Limb (tissue), 2 donors: ENCODE measurements around the gene PRDM8.
A peak's percentile ranks its signal among the peaks of the same experiment; 100 is the strongest.
"Not testable (repeated sequence)": the region's sequence is repeated elsewhere in the genome, so short reads cannot be mapped to it uniquely, and the experiment has no call there.

Source experiments
- DNase-seq, 2 donors: peaks; one replicate each; pipeline ENCODE4 v3.0.0-alpha.2; 2016; ENCODE audit errors: extremely low spot score in 2 of 2

Gene PRDM8

DNA sequence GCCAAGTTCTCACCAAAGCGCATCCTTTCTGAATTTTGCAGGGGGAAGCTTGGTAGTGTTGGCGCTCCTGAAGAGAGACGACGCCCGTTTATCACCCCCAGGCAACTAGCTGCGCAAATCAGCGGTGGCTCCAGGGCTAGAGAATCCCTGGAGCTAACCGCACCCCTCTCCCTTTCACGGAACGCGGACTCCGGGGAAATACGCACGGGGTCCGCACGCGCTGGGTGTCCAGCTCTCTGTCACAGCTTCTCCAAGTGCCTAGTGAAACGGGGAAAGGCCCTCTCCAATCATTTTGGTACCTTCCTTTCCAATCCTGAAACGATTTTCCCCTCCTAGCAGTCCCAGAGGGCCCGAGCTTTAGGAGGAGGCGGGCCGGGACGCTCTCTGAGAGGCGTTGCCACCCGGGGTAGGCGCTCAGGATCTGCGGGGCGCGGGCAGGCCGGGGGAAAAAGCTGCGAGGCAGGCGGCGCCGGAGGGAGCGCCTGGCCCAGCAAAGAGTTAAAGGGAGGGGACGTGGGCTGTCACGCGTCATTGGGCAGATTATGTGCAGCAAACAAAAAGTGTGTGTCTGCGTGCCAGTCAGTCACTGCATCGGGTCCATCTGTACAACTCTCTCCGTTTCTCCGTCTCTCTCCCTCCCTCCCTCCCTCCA lies at the start of gene PRDM8:
Gene PRDM8 (plus strand): TSS at position 582 of the 652 bp plus-strand sequence. CDS start 2,578 bp downstream, outside the sequence.
- peak in 1 of 2 donors; percentile 67 for DNase-seq

DNA sequence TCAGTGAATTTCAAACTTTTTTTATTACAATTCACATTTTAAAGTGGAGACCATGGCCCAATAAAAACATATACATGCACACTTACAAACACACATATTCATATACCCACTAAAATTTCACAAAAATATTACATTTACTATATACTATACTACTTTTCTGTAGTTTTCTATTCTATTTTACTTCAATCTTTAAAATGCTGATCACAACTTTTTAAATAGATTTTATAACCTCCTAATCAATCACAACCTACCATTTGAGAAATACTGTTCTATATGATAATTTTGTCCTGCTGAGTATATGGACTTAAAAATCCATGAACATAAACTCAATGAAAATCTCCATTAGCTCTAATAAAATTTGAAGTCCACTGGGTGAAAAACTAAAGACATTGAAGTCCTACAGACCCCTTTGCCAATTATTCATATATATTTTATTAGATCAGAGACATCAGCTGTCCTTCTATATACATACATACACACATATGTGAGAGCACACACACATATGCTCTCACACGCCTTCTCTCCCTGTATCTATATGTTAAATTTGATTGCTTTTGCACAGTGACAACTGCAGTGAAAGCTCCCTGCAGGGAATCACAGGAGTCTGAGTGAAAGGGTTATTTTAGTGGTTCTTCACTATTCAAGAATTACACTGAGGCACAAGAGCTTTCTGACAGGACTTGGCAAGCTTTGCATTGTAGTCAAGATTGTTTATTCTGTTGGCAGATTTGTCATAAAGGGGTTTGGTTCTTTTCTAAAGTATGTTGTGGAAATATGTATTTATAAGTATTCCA lies 46.7 kb upstream of the PRDM8 start:
- no peak for DNase-seq

DNA sequence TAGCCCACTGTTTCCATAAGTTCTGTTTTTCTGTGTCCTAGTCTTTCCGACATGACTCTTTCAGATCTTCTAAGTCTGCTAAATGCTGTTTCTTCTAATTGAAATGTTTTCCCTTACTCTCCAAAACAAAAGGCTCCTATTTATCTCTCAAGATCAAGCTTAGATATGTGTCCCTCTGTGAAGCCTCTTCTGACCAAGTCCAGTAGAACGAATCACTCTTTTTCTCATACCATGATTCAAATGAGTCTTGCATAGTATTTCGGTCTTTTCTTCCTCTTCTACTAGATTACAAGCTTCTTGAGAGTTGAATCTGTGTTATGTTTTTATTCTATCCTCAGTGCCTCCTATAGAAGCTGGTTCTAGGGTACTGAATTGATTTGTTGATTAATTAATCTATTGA lies 45.3 kb upstream of the PRDM8 start:
- DNase-seq = no peak

DNA sequence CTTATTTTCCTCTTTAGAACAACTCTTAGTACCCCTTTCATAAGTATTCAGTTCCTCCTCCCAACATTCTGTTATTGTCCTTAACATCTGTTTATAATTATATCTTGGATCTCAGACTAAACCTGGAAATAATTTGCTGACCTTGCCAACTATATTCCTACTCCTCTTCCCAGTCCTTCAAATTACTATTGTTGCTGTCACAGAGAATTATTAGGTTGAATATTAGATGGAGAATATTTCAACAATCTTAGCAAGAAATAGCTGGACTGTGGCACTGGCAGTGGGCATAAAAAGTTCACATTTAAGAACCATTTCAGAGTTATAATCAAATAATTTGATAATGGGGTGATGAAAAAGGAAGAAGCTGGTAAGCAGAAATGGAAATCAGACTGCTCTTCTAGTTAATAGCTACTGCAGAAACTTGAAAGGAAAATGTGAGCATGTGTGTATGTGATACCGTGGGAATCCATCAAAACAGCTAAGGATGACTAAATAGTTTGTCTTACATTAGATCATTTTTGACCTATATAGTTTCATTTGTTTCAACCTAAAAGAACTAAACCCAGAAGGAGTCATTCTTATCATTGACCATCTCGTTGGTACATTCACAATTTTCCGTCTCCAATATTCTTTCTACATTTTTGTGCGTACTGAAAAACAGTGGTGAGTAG lies 43.3 kb upstream of the PRDM8 start:
- DNase-seq = peak in 1 of 2 donors; percentile 26

DNA sequence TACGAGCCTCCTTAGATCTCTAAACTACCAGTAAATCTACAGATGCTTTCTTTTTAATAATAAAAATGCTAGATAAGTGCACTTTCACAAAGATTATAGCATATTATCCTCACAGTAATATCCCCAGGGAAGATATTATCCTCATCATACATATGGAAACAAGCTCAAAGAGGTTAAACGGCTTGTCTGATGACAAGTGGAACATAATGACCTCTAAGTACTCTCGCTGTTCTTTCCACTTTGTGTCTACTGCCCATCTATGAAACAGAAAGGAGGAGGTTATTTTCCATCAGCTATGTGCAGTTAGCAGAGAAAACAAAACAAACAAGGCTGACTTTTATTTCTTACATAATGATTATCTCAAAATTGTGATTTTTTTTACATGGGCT lies 42.8 kb upstream of the PRDM8 start:
- DNase-seq = peak in 1 of 2 donors; percentile 33

DNA sequence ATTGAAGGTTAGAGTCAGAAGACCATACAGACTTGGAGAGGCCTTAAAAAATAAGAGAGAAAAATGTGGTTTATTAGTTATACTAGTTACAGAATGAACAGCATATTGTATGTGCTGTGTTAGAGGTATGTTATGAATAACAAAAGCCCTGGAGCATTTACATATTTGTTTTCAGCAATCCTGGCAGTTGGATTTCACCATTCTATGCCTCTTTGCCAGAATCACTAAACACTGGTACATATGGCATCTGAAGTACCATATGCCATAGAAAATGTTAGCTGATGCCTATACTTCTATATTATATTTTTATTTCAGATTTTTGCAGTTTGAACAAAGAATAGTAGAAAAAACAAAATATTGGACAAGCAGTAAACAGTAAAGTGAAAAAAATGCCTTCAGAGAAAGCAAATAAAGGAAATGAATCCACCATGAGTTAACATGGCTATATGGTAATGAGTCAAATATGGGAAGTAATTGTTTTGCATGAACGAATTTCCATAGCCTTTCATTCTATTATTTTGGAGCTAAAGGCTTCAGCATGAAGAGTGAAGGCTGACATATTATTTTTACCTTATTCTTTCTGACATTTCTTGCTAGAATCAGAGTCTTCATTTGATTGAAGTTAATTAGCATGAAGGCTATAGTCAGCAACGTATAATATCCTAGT lies 41.9 kb upstream of the PRDM8 start:
- DNase-seq = no peak

DNA sequence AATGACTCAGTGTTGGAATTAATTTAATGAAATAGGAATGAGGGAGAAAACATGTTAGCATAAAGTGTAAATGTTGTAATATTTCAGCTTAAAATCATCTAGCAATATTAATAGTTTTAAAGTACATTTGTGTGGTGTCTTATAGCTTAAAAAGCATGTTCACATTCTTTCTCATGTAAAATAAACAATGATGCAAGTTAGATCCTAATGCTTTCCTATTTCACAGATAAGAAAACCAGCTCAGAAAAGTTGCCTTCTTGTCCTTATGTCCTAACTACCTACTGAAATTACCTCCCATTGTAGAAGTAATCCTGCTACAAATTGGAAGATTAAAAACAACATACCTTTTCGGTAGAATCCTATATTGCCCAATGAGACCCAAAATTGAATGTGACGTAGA lies 40.9 kb upstream of the PRDM8 start:
- DNase-seq = no peak

DNA sequence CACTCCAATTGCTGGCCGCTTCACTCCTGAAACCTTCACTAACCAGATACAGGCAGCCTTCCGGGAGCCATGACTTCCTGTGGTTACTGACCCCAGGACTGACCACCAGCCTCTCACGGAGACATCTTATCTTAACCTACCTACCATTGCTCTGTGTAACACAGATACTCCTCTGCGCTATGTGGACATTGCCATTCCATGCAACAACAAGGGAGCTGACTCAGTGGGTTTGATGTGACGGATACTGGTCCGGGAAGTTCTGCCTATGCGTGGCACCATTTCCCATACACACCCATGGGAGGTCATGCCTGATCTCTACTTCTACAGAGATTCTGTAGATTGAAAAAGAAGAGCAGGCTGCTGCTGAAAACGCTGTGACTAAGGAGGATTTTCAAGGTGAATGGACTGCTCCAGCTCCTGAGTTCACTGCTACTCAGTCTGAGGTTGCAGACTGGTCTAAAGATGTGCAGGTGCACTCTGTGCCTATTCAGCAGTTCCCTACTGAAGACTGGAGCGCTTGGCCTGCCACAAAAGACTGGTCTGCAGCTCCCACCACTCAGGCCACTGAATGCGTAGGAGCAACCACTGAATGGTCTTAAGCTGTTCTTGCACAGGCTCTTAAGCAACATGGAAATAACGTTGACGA lies 35.8 kb upstream of the PRDM8 start:
- no peak for DNase-seq

DNA sequence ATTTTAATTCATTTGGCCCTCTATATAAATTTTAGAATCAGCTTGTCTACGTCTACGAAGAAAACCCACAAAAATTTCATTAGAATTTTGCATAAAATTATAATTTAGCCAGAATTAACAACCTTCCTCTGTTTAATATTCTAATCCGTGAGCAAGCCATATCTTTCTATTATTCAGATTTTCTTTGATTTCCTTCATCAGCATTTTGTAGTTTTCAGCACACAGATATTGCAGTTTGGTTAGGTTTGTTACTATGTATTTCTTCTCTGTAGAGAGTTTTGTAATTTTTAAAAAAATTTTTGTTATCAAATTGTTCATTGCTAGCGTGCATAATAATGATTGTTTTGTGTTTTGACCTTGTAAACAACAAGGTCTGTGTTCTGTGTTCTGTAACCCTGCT lies 34.9 kb upstream of the PRDM8 start:
- DNase-seq = no peak

DNA sequence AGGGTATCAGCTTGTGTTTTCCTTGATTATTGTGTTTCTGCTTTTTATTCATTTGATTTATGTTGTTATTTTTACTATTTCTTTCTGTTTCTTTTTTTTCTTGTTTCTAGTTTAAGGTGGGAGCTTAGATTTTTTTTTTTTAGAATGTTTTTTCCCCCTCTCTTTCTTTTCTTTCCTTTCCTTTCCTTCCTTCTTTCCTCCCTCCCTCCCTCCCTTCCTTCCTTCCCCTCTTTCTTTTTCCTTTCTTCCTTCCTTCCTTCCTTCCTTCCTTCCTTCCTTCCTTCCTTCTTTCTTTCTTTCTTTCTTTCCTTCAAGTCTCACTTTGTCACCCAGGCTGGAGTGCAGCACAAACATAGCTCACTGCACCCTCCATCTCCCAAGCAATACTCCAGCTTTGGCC lies 31.4 kb upstream of the PRDM8 start:
- DNase-seq = no peak

DNA sequence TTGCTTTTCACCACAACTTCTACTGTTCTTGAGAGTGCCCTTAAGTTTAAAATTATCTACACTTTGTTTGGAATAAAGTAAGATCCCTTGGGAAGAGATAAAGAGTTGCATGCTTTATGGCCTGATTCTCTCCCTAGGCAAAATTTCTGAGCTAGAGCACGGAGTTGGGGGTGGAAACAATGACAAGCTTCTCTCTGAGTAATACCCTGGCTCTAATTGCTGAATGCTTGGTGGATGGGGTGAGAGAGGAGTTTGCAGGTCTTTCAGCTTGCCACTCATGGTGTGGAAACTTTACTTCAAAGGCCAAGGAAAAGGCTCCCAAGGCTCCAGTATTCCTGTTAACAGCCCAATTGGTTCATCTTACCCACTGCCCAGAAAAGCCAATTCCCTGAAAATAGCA lies 26.1 kb upstream of the PRDM8 start:
- no peak for DNase-seq

DNA sequence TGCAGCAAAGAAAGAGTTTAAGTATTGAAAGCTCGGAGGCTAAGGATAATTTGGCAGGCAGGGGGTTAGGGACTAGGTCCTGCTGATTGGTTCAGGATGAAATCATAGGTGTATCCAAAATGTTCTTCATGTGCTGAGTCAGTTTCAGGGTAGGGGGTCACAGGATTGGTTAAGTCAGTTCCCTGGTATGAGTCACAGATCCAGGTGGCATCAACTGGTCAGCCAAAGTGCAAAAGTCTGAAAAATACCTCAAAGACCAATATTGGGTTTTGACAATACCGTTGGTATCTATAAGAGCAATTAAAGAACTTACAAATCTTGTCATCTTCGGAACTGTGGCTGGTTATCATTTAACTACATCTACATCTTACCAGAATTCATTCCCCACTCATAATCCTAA lies 25.6 kb upstream of the PRDM8 start:
- no peak for DNase-seq

DNA sequence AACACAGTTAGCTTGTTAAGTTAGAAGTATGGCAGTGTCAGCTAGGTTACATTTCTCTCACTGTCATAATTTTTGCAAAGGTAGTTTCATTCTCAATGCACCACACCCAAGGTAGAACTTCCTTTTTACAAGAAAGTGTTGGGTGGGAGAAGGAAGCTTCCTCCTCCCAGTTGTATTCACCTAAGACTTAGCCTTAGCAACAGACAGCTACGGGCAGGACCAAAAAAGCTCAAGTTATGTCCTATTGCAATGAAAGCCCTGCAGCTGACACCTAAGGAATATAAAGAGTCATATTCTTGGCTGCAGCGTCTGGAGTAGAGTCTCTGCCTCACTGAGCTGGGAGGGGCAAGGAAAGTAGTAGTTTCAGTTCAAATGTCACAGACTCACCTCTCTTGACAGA lies 25.1 kb upstream of the PRDM8 start:
- DNase-seq = no peak

DNA sequence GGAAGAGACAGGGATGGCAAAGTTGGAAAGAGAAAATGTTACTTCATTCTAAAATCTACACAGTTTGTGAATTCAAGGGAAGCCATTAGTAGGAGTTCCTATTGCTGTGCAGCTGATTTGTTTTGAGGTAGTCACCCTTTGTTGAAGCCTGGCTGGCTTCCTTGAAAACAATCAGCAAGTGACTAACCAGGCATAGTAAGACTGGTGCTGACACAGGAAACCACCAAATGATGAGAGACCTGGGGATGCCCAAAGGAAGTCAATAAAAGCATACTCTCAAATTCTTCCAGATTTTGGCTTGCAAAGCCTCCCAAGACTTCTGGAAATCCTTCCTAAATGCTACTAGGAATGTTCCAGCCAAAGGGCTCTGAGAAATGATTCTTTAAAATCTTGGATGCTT lies 23.9 kb upstream of the PRDM8 start:
- DNase-seq = no peak

DNA sequence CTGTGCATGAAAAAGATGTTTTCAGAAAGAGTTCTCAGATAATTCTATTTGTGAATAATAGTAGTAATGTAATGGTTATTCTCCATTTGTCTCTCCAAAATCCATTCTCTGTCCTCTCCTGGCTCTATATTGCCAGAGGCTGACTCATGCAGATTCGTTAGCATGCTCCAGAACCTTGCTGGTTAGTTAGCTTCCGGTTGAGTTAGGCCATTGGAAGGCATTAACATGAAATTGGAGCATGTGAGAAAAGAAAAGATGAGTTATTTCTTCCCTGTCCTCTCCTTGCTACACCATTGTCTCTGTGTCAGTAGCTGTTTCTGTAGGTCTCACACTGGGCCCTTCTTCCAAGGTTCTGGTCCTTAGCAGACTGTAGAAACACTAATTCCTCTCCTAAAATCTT lies 23.5 kb upstream of the PRDM8 start:
- DNase-seq = no peak

DNA sequence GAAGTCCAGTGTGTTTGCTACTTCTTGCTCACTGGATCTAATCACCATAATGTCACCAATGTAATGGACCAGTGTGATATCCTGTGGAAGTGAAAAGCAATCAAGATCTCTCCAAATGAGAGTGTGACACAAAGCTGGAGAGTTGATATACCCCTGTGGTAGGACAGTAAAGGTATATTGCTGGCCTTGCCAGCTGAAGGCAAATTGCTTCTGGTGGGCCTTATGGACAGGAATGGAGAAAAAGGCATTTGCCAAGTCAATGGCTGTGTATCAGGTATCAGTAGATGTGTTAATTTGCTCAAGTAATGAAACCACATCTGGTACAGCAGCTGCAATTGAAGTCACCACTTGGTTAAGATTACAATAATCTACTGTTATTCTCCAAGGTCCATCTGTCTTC lies 19.5 kb upstream of the PRDM8 start:
- not testable (repeated sequence) for DNase-seq

DNA sequence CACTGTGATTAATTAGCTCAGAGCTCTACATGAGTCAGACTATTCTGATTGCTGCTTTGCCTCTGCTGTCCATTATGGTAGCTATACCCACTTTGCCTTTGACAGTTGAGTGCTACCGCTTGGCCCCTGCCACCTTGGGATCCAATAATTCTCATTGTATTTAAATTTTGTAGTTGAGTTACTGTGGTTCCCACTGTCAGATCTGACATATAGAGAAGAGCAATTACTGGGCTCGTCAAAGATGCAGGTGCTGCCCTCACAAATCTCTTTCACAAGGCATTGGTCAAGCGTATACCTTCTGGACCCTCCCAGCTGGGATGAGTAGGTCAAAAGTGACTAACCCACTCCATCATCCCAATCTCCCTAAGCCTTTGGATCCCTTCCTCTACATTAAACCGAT lies 18.3 kb upstream of the PRDM8 start:
- DNase-seq = no peak

DNA sequence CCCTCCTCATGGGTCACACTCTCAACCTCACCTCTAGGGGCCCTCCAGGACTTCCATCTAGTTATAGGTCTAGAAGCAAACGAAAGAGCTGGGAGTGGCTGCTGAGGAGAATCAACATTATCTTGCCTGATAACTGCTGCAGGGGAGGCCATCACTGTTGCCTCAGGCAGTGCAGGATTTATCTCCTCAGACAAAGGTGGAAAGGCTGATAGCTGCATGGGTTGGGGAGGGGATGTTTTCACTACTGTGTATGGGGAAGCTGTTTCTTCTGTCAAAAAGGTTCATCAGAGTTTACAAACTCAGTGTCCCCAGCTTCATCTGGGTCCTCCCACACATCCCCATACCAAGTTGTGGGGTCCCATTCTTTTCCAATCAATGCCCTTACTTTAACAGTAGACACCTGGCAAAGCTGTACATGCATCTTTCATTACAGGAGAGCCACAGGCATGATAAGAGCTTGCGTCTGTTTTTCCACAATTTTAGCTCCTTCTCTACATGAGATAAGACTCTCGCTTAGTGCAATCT lies 17.6 kb upstream of the PRDM8 start:
- no peak for DNase-seq

DNA sequence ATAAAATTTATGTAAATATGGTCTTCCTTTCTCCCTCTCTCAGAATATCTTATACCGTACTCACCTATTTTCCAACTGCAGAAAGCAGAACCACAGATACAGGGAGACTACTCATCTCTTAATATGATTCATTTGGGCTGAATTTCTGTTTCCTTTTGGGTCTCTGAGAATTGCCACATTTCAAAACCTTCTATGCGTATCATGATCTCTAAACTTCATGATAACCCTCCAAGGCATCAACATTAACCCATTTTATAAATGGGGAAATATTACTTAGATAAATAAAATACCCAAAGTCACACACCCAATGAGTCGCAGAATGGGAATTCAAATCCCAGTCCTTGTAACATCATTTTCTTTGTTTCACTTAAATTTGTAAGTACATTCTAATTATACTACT lies 16.6 kb upstream of the PRDM8 start:
- DNase-seq = no peak

DNA sequence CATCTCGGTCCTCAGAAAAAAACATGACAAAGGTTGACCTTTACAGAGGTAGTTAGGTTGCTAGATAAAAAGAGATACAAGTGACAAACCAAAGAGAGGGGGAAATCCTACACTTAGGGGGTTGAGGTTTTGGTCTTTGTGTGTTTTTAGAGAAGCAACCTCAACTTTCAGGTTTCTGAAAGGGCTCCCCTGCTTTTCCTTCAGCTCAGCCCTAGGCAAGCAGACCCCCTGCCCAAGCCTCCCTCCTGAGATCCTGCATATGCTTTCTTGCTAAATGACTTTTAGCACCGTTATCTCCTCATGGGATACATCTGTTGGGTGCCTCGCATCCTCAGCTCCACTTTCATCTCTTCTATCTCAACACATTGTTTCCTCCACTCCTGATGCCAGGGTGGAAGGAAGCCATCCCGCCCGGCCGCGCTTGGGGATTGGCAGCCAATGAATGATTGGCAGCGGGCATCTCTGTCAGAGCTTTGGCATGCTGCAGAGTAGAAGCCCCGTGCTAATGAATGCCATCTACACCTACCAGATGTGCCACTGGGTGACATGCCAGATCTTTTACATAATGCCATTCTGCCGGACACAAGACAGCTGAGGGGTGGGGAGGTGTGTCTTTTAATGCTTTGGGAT lies 15.0 kb upstream of the PRDM8 start:
- no peak for DNase-seq
